HEK293T (cell line): ENCODE results near the gene LDHB.

Source experiments
- ARNT ChIP-seq: fragments of 450-650 bp; IDR thresholded peaks from 2 replicates; pipeline ENCODE4 v1.6.1; 2017; ENCODE audit warnings: mild to moderate bottlenecking
- BHLHE40 ChIP-seq: fragments of 450-650 bp; IDR thresholded peaks from 2 replicates; pipeline ENCODE4 v1.6.1; 2016; ENCODE audit warnings: mild to moderate bottlenecking, moderate library complexity, borderline replicate concordance
- ELF4 ChIP-seq: fragments of 450-650 bp; IDR thresholded peaks from 2 replicates; pipeline ENCODE4 v1.6.1; 2017; ENCODE audit warnings: antibody characterized with exemption
- FOXA1 ChIP-seq: fragments of 450-650 bp; IDR thresholded peaks from 2 replicates; pipeline ENCODE4 v1.6.1; 2016; ENCODE audit warnings: mild to moderate bottlenecking
- FOXK2 ChIP-seq: fragments of 450-650 bp; IDR thresholded peaks from 2 replicates; pipeline ENCODE4 v1.6.1; 2016; ENCODE audit warnings: mild to moderate bottlenecking
- FOXM1 ChIP-seq: fragments of 450-650 bp; IDR thresholded peaks from 2 replicates; pipeline ENCODE4 v1.6.1; 2017; ENCODE audit warnings: mild to moderate bottlenecking, borderline replicate concordance
- HDGF ChIP-seq: fragments of 450-650 bp; IDR thresholded peaks from 2 replicates; pipeline ENCODE4 v1.6.1; 2017; ENCODE audit warnings: antibody characterized with exemption, borderline replicate concordance
- L3MBTL2 ChIP-seq: fragments of 450-650 bp; conservative IDR thresholded peaks from 2 replicates; pipeline ENCODE4 v1.6.1; 2016; ENCODE audit warnings: mild to moderate bottlenecking
- LEF1 ChIP-seq: fragments of 450-650 bp; IDR thresholded peaks from 2 replicates; pipeline ENCODE4 v1.6.1; 2017; ENCODE audit warnings: mild to moderate bottlenecking, borderline replicate concordance
- NFRKB ChIP-seq: fragments of 450-650 bp; IDR thresholded peaks from 2 replicates; pipeline ENCODE4 v1.6.1; 2016; ENCODE audit warnings: mild to moderate bottlenecking, moderate library complexity
- SP1 ChIP-seq: fragments of 450-650 bp; IDR thresholded peaks from 2 replicates; pipeline ENCODE4 v1.6.1; 2017
- SUZ12 ChIP-seq: fragments of 450-650 bp; IDR thresholded peaks from 2 replicates; pipeline ENCODE4 v1.6.1; 2016; ENCODE audit warnings: mild to moderate bottlenecking
- TARDBP ChIP-seq: fragments of 450-650 bp; IDR thresholded peaks from 2 replicates; pipeline ENCODE4 v1.6.1; 2016

- TF ChIP-seq SUZ12 (no peak), BHLHE40 (no peak), L3MBTL2 (no peak), SP1 (no peak), FOXM1 (no peak), ARNT (no peak), NFRKB (no peak), FOXK2 (no peak), TARDBP (no peak), HDGF (no peak), ELF4 (no peak), FOXA1 (no peak), LEF1 (no peak)
Measured at GRCh38 chr12:21655591-21655990, 2.1 kb downstream of the LDHB start.
